ENCODE data around the gene SIK2.
A peak's percentile ranks its signal among the peaks of the same experiment; 100 is the strongest.
"Not testable (repeated sequence)": the region's sequence is repeated elsewhere in the genome, so short reads cannot be mapped to it uniquely, and the experiment has no call there.

SIK2 gene

GRCh38 chr11:111765984-111766833, 164.0 kb downstream of the SIK2 start, which contains the start of gene PPP2R1B:
Gene PPP2R1B (minus strand): TSS chr11:111766389. CDS start chr11:111766361, 28 bp downstream.
- Histone ChIP-seq H3K9me3 (ENCODE audit: severe bottlenecking) (no peaks in the 10 kb centered on the region), H3K27me3 (ENCODE audit: insufficient read depth, poor library complexity, severe bottlenecking) (no peaks in the 10 kb centered on the region), H3K4me3 (ENCODE audit: severe bottlenecking) (peak within 1 kb of the TSS; percentile 78), H3K4me1 (ENCODE audit: insufficient read depth, poor library complexity, severe bottlenecking) (peaks cover 4% of the 10 kb centered on the region), H3K36me3 (ENCODE audit: low read depth) (peaks cover 27% of the 10 kb centered on the region), H3K27ac (ENCODE audit: poor library complexity, severe bottlenecking) (peak within 1 kb of the TSS; percentile 51)
- ATAC-seq (ENCODE audit: low read depth) (peak; percentile 91), DNase-seq (ENCODE audit: low spot score) (peak; percentile 81)
- no peak for TF ChIP-seq CTCF (IDR thresholded peaks at IDR 0.05; ENCODE audit: poor library complexity, severe bottlenecking)

GRCh38 chr11:111766834-111767142, 164.5 kb downstream of the SIK2 start:
- Histone ChIP-seq H3K9me3 (ENCODE audit: severe bottlenecking) (no peaks in the 10 kb centered on the region), H3K4me3 (ENCODE audit: severe bottlenecking) (peak overlapping the region; percentile 78), H3K27me3 (ENCODE audit: insufficient read depth, poor library complexity, severe bottlenecking) (no peaks in the 10 kb centered on the region), H3K27ac (ENCODE audit: poor library complexity, severe bottlenecking) (peak overlapping the region; percentile 51), H3K4me1 (ENCODE audit: insufficient read depth, poor library complexity, severe bottlenecking) (peaks cover 4% of the 10 kb centered on the region), H3K36me3 (ENCODE audit: low read depth) (peaks cover 24% of the 10 kb centered on the region)
- no peak for DNase-seq (ENCODE audit: low spot score)
- ATAC-seq (ENCODE audit: low read depth), result no peak
- no peak for TF ChIP-seq CTCF (IDR thresholded peaks at IDR 0.05; ENCODE audit: poor library complexity, severe bottlenecking)

GRCh38 chr11:111770581-111771134, 168.4 kb downstream of the SIK2 start:
- Histone ChIP-seq H3K4me3 (ENCODE audit: severe bottlenecking) (no peak overlapping the region), H3K4me1 (ENCODE audit: insufficient read depth, poor library complexity, severe bottlenecking) (peaks cover 4% of the 10 kb centered on the region), H3K27me3 (ENCODE audit: insufficient read depth, poor library complexity, severe bottlenecking) (no peaks in the 10 kb centered on the region), H3K27ac (ENCODE audit: poor library complexity, severe bottlenecking) (no peak overlapping the region), H3K9me3 (ENCODE audit: severe bottlenecking) (no peaks in the 10 kb centered on the region), H3K36me3 (ENCODE audit: low read depth) (no peaks in the 10 kb centered on the region)
- no peak for TF ChIP-seq CTCF (IDR thresholded peaks at IDR 0.05; ENCODE audit: poor library complexity, severe bottlenecking)
- DNase-seq (ENCODE audit: low spot score) (no peak), ATAC-seq (ENCODE audit: low read depth) (no peak)

GRCh38 chr11:111771205-111771604, 169.0 kb downstream of the SIK2 start:
- H3K4me3 ChIP-seq (ENCODE audit: severe bottlenecking); H3K9me3 ChIP-seq (ENCODE audit: severe bottlenecking); H3K27me3 ChIP-seq (ENCODE audit: insufficient read depth, poor library complexity, severe bottlenecking); H3K36me3 ChIP-seq (ENCODE audit: low read depth); H3K4me1 ChIP-seq (ENCODE audit: insufficient read depth, poor library complexity, severe bottlenecking); DNase-seq (ENCODE audit: low spot score); ATAC-seq (ENCODE audit: low read depth); H3K27ac ChIP-seq (ENCODE audit: poor library complexity, severe bottlenecking): not testable (repeated sequence)

- no peaks in the 10 kb centered on the region for H3K4me1 ChIP-seq (ENCODE audit: insufficient read depth, poor library complexity, severe bottlenecking)
- H3K4me3 ChIP-seq (ENCODE audit: severe bottlenecking), result no peak overlapping the region
- DNase-seq (ENCODE audit: low spot score) (no peak), ATAC-seq (ENCODE audit: low read depth) (no peak)
- no peak for TF ChIP-seq CTCF (IDR thresholded peaks at IDR 0.05; ENCODE audit: poor library complexity, severe bottlenecking)
- no peak overlapping the region for H3K27ac ChIP-seq (ENCODE audit: poor library complexity, severe bottlenecking)
- H3K9me3 ChIP-seq (ENCODE audit: severe bottlenecking), result no peaks in the 10 kb centered on the region
- H3K36me3 ChIP-seq (ENCODE audit: low read depth), result no peaks in the 10 kb centered on the region
- H3K27me3 ChIP-seq (ENCODE audit: insufficient read depth, poor library complexity, severe bottlenecking), result no peaks in the 10 kb centered on the region
These were observed 170.3 kb downstream of the SIK2 start for GRCh38 chr11:111772535-111772934.
